ENCODE measurements around the gene ATP5MC2.
"Not testable (repeated sequence)": the region's sequence is repeated elsewhere in the genome, so short reads cannot be mapped to it uniquely, and the experiment has no call there.

The ATP5MC2 gene

GRCh38 chr12:53675701-53676607, at the start of gene ATP5MC2:
ATP5MC2 (minus strand) TSS chr12:53676083; CDS start chr12:53672614, 3,469 bp downstream.
- peak within 1 kb of the TSS; percentile 81 for H3K4me3 ChIP-seq (ENCODE audit: low read depth, low read length)

- no peak overlapping the region for H3K4me3 ChIP-seq (ENCODE audit: low read depth, low read length)
Observed at GRCh38 chr12:53722450-53723041, 46.7 kb upstream of the ATP5MC2 start.

- no peak overlapping the region for H3K4me3 ChIP-seq (ENCODE audit: low read depth, low read length)
Observed at GRCh38 chr12:53720946-53721345, 45.1 kb upstream of the ATP5MC2 start.

- H3K4me3 ChIP-seq (ENCODE audit: low read depth, low read length), result no peak overlapping the region
Observed at GRCh38 chr12:53719649-53720048, 43.8 kb upstream of the ATP5MC2 start.

GRCh38 chr12:53718567-53718966, 42.7 kb upstream of the ATP5MC2 start:
- not testable (repeated sequence) for H3K4me3 ChIP-seq (ENCODE audit: low read depth, low read length)

GRCh38 chr12:53717319-53717718, 41.4 kb upstream of the ATP5MC2 start:
- H3K4me3 ChIP-seq (ENCODE audit: low read depth, low read length), result no peak overlapping the region

- no peak overlapping the region for H3K4me3 ChIP-seq (ENCODE audit: low read depth, low read length)
Observed at GRCh38 chr12:53714004-53714403, 38.1 kb upstream of the ATP5MC2 start.

GRCh38 chr12:53713516-53713915, 37.6 kb upstream of the ATP5MC2 start:
- H3K4me3 ChIP-seq (ENCODE audit: low read depth, low read length), result no peak overlapping the region

- H3K4me3 ChIP-seq (ENCODE audit: low read depth, low read length), result no peak overlapping the region
Observed at GRCh38 chr12:53712059-53712643, 36.3 kb upstream of the ATP5MC2 start.

GRCh38 chr12:53710091-53710490, 34.2 kb upstream of the ATP5MC2 start:
- no peak overlapping the region for H3K4me3 ChIP-seq (ENCODE audit: low read depth, low read length)

- no peak overlapping the region for H3K4me3 ChIP-seq (ENCODE audit: low read depth, low read length)
Observed at GRCh38 chr12:53709671-53710070, 33.8 kb upstream of the ATP5MC2 start.

- H3K4me3 ChIP-seq (ENCODE audit: low read depth, low read length), result no peak overlapping the region
Observed at GRCh38 chr12:53706080-53706479, 30.2 kb upstream of the ATP5MC2 start.

- H3K4me3 ChIP-seq (ENCODE audit: low read depth, low read length), result no peak overlapping the region
Observed at GRCh38 chr12:53703756-53704155, 27.9 kb upstream of the ATP5MC2 start.

- no peak overlapping the region for H3K4me3 ChIP-seq (ENCODE audit: low read depth, low read length)
Observed at GRCh38 chr12:53701518-53702264, 25.8 kb upstream of the ATP5MC2 start.

GRCh38 chr12:53700567-53700966, 24.7 kb upstream of the ATP5MC2 start:
- no peak overlapping the region for H3K4me3 ChIP-seq (ENCODE audit: low read depth, low read length)

- no peak overlapping the region for H3K4me3 ChIP-seq (ENCODE audit: low read depth, low read length)
Observed at GRCh38 chr12:53699678-53700025, 23.8 kb upstream of the ATP5MC2 start.

- no peak overlapping the region for H3K4me3 ChIP-seq (ENCODE audit: low read depth, low read length)
Observed at GRCh38 chr12:53698948-53699677, 23.2 kb upstream of the ATP5MC2 start.

GRCh38 chr12:53696655-53697331, 20.9 kb upstream of the ATP5MC2 start:
- H3K4me3 ChIP-seq (ENCODE audit: low read depth, low read length), result peak overlapping the region; percentile 25

- H3K4me3 ChIP-seq (ENCODE audit: low read depth, low read length), result peak overlapping the region; percentile 25
Observed at GRCh38 chr12:53696285-53696654, 20.4 kb upstream of the ATP5MC2 start.
